GM13977 (cell line): ENCODE measurements around the gene TEX13D.

Experiments used
- DNase-seq: peaks from one replicate; pipeline ENCODE4 v3.0.0; 2012; ENCODE audit warnings: low spot score
- in situ Hi-C: fragments of 300-500 bp; cut with MboI; formaldehyde crosslinking; loops from one replicate; pipeline ENCODE4 v1.12.0; 2022; ENCODE audit warnings: low sequenced_read_pairs, low pct_unique_long_range_greater_than_20kb, mixed read lengths, inconsistent platforms; ENCODE audit not compliant: unreplicated experiment
- TF ChIP-seq, protein P1 (sequence below): IDR thresholded peaks from 2 replicates; pipeline ENCODE4 v1.5.1; 2012; ENCODE audit warnings: mild to moderate bottlenecking, control low read depth; ENCODE audit not compliant: insufficient read depth; ENCODE audit errors: extremely low read depth, missing control alignments

TEX13D gene

GRCh38 chrX:124369722-124370121, 37.3 kb downstream of the TEX13D start:
- no peak for DNase-seq
- in situ Hi-C loops, result no loop called here
- TF ChIP-seq, protein P1, sequence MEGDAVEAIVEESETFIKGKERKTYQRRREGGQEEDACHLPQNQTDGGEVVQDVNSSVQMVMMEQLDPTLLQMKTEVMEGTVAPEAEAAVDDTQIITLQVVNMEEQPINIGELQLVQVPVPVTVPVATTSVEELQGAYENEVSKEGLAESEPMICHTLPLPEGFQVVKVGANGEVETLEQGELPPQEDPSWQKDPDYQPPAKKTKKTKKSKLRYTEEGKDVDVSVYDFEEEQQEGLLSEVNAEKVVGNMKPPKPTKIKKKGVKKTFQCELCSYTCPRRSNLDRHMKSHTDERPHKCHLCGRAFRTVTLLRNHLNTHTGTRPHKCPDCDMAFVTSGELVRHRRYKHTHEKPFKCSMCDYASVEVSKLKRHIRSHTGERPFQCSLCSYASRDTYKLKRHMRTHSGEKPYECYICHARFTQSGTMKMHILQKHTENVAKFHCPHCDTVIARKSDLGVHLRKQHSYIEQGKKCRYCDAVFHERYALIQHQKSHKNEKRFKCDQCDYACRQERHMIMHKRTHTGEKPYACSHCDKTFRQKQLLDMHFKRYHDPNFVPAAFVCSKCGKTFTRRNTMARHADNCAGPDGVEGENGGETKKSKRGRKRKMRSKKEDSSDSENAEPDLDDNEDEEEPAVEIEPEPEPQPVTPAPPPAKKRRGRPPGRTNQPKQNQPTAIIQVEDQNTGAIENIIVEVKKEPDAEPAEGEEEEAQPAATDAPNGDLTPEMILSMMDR, result no peak

GRCh38 chrX:124373348-124373747, 40.9 kb downstream of the TEX13D start:
- TF ChIP-seq, protein P1, result no peak
- no peak for DNase-seq
- in situ Hi-C loops, result no loop called here

DNA sequence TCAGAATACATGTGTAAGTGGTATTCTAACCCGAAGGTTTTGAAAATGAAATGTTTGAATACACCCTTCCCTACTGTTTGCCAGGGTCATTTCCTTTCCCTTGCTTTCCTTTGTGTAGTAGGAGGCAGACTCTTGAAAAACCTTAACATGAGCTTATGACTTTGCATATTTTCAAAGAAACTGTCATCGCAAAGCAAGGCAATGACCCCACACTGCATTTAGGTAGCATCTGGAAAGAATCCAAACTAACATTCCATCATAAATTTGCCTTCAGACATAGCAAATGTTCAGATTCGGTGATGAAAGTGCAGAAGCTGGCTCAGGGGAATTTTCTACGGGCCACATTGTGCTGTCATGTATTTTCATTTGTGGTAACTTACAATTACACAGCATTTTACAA, 46.2 kb downstream of the TEX13D start:
- no peak for DNase-seq
- TF ChIP-seq, protein P1, result no peak
- in situ Hi-C loops, result no loop called here

DNA sequence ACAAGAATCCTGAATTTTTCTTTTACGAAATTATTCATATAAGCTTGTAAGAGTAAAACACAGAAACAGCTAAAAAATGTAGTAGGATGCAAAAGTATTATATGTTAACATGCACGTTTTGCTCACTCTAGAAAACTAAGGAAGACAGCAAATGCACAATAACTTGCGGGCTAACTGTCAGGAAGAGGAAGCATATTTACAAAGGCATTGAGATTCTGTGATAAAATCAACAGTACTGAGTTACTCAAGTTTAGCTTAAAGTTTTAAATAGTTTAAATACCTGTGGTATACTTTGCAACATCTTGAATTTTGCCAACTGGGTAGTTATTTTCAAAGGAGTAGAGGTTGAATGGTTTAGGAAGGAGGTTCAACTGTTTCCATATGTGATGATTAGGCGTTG, 50.9 kb downstream of the TEX13D start:
- TF ChIP-seq, protein P1, result no peak
- DNase-seq, result no peak
- in situ Hi-C loops, result no loop called here

DNA sequence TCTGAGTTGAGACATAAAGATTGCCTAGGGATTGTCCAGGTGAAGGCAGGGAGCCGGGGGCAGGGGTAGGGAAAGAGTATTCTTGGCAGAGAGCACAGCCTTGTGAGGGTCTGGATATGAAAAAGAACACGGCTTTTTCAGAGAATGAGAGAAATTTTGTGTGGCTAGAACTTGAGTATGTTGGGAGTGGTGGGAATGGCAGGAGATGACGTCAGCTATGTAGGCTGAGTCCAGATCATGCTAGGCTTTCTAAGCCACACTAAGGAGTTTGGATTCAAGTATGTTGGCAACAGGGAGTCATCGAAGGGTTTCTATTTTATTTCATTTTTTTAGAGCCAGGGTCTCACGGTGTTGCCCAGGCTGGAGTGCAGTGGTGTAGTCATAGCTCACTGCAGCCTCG, 53.9 kb downstream of the TEX13D start:
- DNase-seq, result no peak
- in situ Hi-C loops, result no loop called here
- TF ChIP-seq, protein P1, result no peak
